ENCODE results near the gene ALG14.

- TF ChIP-seq CTCF (IDR thresholded peaks at IDR 0.05) (no peak), POLR2A (IDR thresholded peaks at IDR 0.05) (no peak)
These were observed 25.4 kb upstream of the ALG14 start for GRCh38 chr1:95098196-95098595.

Measured in Peyer's patch (tissue), 4 donors.